Inflammatory macrophage treated with lipopolysaccharide for 4 hours (primary cell): ENCODE results near the gene CHN2.

ENCODE experiments used
- DNase-seq: peaks from one replicate; pipeline ENCODE4 v3.0.0-alpha.2; 2020

CHN2 gene

GRCh38 chr7:29229066-29229465 is 34.5 kb downstream of the CHN2 start:
- DNase-seq: no peak

GRCh38 chr7:29229946-29230345 is 35.4 kb downstream of the CHN2 start:
- no peak for DNase-seq

- DNase-seq: no peak
Observed at GRCh38 chr7:29230871-29231345, 36.3 kb downstream of the CHN2 start.

GRCh38 chr7:29231671-29232232 is 37.2 kb downstream of the CHN2 start:
- DNase-seq: no peak

GRCh38 chr7:29234438-29234837 is 39.9 kb downstream of the CHN2 start:
- DNase-seq: no peak

- no peak for DNase-seq
Observed at GRCh38 chr7:29236071-29236580, 41.6 kb downstream of the CHN2 start.

- no peak for DNase-seq
Observed at GRCh38 chr7:29236649-29237048, 42.1 kb downstream of the CHN2 start.

GRCh38 chr7:29237489-29237888 is 42.9 kb downstream of the CHN2 start:
- DNase-seq: no peak

- DNase-seq: peak; percentile 45
Observed at GRCh38 chr7:29239638-29240037, 45.1 kb downstream of the CHN2 start.

- DNase-seq: no peak
Observed at GRCh38 chr7:29242265-29242664, 47.7 kb downstream of the CHN2 start.

- DNase-seq: peak; percentile 54
Observed at GRCh38 chr7:29243910-29244655, 49.5 kb downstream of the CHN2 start.

GRCh38 chr7:29247224-29247962 is 52.8 kb downstream of the CHN2 start:
- DNase-seq: peak; percentile 49

GRCh38 chr7:29247963-29248236 is 53.3 kb downstream of the CHN2 start:
- DNase-seq: no peak

GRCh38 chr7:29248713-29249382 is 54.3 kb downstream of the CHN2 start:
- DNase-seq: peak; percentile 60

- DNase-seq: no peak
Observed at GRCh38 chr7:29249383-29249750, 54.8 kb downstream of the CHN2 start.

- DNase-seq: no peak
Observed at GRCh38 chr7:29249860-29250259, 55.3 kb downstream of the CHN2 start.

- DNase-seq: no peak
Observed at GRCh38 chr7:29253225-29253624, 58.6 kb downstream of the CHN2 start.

- no peak for DNase-seq
Observed at GRCh38 chr7:29254591-29254990, 60.0 kb downstream of the CHN2 start.

GRCh38 chr7:29255199-29255878 is 60.8 kb downstream of the CHN2 start:
- DNase-seq: no peak

GRCh38 chr7:29255906-29256692 is 61.5 kb downstream of the CHN2 start:
- DNase-seq: no peak

- no peak for DNase-seq
Observed at GRCh38 chr7:29256693-29257002, 62.1 kb downstream of the CHN2 start.

GRCh38 chr7:29258951-29259350 is 64.4 kb downstream of the CHN2 start:
- DNase-seq: no peak
